Measurements from ENCODE around the gene RTEL1.

DNA sequence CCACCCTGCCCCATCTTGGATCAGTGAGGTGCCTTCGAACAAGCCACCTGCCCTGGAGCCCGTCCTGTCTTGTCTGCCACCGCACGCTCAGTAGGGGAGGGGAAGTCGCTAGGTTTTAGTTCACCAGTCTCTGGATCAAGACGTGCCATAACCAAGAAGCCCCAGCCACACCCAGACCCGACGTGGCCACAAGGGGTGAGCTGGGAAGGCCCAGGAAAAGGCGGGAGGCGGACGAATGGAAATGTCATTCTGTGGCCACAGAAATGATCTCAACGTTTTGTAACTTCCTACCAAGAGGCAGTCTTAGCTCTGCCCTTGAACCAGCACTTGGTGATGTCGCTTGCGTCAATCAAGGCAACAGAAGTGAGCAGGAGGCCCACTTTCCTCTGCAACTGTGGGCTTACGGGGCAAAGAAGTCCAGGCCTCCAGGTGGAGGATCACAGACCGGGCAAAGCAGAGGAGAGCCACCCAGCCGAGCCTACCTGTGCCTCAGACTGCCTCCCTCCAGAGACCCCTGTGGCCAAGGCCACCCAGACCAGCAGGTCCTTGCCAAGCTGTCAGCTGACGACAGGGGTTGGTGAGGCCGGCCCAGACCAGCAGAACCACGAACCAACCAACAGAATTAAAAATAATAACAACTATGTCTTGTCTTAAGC lies 45.7 kb upstream of the RTEL1 start:
- TF ChIP-seq POLR2AphosphoS5 (IDR thresholded peaks at IDR 0.05; ENCODE audit: borderline replicate concordance, low read depth, low read length) = no peak
- no peak for TF ChIP-seq EZH2 (IDR thresholded peaks at IDR 0.05)
- no peak for TF ChIP-seq FOXP2 (optimal IDR thresholded peaks at IDR 0.05; ENCODE audit: control extremely low read depth, extremely low read length, insufficient read depth)
